GM12873 (cell line): Measurements from ENCODE around the gene SNX10.
A peak's percentile ranks its signal among the peaks of the same experiment; 100 is the strongest.

Experiments used
- TF ChIP-seq, protein P1 (sequence below): IDR thresholded peaks from 2 replicates; pipeline ENCODE4 v1.5.1; 2012; ENCODE audit warnings: low read depth, mild to moderate bottlenecking, moderate library complexity, low read length, control low read depth; ENCODE audit not compliant: insufficient read depth; ENCODE audit errors: missing control alignments

The SNX10 gene

DNA sequence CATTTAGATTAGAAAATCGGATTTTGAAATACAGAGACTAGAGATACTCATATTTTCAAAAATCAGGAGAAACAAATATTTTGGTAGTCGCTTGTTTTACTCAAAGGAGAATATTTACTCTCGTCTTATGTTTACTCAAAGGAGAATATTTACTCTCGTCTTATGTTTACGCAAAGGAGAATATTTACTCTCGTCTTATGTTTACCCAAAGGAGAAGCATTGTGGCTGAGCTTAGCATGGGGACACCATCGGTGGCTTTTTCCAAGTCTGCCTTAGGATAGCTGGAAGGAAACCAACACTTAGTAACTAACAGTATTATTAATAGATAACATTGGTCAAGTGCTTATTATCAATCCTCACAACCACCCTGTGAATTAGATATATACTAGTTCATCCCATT, 71.8 kb downstream of the SNX10 start:
- TF ChIP-seq, protein P1, sequence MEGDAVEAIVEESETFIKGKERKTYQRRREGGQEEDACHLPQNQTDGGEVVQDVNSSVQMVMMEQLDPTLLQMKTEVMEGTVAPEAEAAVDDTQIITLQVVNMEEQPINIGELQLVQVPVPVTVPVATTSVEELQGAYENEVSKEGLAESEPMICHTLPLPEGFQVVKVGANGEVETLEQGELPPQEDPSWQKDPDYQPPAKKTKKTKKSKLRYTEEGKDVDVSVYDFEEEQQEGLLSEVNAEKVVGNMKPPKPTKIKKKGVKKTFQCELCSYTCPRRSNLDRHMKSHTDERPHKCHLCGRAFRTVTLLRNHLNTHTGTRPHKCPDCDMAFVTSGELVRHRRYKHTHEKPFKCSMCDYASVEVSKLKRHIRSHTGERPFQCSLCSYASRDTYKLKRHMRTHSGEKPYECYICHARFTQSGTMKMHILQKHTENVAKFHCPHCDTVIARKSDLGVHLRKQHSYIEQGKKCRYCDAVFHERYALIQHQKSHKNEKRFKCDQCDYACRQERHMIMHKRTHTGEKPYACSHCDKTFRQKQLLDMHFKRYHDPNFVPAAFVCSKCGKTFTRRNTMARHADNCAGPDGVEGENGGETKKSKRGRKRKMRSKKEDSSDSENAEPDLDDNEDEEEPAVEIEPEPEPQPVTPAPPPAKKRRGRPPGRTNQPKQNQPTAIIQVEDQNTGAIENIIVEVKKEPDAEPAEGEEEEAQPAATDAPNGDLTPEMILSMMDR, result no peak

DNA sequence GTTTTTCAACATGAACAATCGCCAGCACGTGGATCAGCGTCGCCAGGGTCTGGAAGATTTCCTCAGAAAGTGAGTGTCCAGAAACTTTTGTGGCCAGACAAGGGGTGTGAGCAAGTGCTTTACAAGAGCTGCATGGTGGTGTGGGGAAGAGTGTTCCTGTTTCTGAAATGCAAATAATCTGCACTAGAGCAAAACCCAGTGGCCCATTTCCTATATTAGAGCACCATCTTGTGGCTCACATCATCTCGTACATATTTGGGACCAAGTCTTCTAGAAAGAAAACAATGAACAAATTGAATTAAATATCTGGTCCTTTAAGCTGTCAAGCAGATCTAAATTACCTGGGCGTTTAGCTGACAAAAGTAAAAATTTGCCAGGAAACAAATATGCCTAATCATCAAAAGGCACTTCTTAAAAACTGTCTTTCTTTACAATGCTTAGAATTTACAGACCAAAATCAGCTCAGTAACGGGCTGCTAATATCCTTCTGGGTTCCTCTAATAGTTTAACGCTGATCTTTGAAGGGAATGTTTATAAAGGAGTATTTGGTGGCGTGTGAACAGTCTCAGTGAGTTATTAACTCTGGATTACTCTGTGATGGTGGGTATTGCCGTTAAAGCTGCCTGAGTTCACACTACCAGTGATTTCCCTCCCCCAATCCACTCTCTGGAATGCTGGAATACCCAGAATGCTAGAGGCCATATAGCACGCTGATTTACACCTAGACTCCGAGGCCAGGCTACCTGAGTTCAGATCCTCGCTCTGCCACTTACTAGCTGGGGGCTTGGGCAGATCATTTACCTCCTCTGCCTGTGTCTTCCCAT, 73.6 kb downstream of the SNX10 start:
- TF ChIP-seq, protein P1, result peak; percentile 71

DNA sequence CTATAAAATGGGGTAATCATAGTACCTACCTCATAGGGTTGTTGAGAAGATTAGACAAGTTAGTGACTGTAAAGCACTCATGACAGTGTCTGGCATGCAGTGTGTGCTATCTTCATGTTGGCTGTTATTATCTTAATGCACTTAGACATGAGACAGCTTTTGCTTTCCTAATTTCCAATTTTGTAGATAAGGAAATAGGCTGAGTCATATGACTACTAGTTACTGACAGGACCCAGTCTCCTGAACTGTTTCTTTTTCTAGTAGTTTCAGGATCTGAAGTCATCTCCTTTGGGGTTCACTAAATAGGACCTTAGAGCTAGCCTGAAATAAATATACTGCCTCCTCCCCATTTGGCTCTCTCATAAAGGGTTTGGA, 74.2 kb downstream of the SNX10 start:
- TF ChIP-seq, protein P1, result no peak

DNA sequence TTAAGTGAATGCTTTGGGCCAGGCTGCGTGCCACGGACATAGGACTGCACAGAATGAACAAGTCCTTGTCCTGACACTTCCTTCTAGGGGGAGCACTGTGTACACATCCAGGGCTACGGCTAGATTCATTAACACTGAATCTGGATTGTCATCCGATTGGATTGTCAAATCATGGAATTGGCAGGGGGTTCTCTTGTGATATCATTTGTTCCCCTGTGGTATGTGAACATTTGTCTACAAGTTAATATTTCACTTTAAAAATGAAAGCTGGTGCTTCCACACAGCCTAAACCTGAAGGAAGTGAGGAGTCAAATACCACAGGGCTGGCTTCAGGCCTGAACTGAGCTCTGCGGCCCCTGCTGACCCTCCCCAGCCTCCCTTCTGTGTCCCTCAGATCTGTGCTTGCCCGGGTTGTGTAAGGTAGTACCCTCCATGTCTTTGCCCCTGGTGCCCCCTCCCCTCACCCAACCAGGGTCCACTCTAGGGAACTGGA, 75.6 kb downstream of the SNX10 start:
- TF ChIP-seq, protein P1, result no peak

DNA sequence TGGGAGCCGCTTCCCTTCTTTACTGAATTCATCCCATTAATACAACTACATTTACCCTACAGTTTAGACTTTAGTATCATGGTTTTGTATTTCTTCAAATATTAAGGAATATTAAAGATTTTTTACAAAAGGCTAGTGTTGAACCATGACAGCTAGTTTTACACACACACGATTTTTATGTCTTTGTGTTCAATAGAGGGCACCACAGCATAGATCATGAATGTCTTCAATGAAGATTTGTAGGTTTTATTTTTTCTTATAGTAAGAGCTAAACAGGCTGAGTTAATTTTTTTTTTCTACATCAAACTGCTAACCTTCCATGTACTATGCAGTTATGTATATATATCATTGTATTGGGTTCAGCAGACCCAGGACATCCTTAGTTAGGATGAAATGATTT, 76.9 kb downstream of the SNX10 start:
- TF ChIP-seq, protein P1, result no peak

DNA sequence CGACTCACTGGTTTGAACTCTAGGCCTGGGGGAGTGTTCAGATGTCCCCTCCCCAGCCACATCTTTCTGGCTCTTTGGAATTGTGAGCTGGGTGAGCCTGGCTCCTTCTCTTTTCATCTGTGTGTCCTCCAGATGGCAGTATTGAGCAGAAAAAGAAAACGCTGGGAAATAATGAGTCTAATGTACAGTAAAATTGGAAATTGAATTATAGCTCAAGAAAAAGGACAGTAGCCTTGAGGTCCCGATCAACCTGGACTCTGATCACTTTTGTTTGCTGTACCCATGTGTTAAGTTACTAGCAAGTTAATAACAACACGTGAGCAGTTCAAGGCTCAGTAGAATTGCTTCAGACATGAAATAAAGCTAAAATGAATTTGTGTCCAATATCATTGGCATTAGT, 77.9 kb downstream of the SNX10 start:
- TF ChIP-seq, protein P1, result peak; percentile 66

DNA sequence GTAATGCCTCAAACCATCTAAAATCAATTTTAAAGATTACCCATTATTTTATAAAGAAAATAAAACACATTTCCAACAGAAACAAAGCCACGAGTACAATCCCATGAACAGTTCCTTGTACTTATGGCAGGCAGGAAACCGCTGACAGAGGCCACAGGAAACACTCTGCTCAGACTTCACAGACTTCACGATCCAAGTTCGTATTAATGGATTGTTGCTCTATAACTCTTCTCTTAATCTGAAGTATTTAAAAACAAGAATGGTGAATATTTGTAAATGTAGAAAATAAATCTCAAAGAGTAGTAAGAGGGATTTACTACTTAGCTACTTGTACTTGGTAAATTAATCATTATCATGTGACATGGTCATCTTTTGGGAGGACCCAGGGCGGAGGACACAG, 78.3 kb downstream of the SNX10 start:
- TF ChIP-seq, protein P1, result no peak
